ENCODE measurements around the gene EGFL7. TPM values are rescaled to one million over a fixed set of nuclear protein-coding genes. Genes with fewer than 3 reads are reported as not detected.
A peak's percentile ranks its signal among the peaks of the same experiment; 100 is the strongest.

EGFL7 gene
- total and polyA plus RNA-seq, 2 of the 8 experiments (the other 6 are each of a cell fraction or from before 2014, with no cell fraction given) = 37.8 to 53.4 TPM

GRCh38 chr9:136681945-136682699, 19.4 kb downstream of the EGFL7 start:
- no peak overlapping the region for H3K4ac ChIP-seq (replicated peaks; ENCODE audit: insufficient read length, low read depth, low read length)
- H2BK12ac ChIP-seq (ENCODE audit: low read depth, low read length) = peak overlapping the region; percentile 55; the same call in 1 of the 2 replicates
- CTCF ChIA-PET (ENCODE audit: partially characterized antibody) = interaction anchor here (0.6 to 12.8 kb wide), 13 partner anchors 8 to 155 kb away, joined by 3 to 125 read pairs (median 5); no protein-coding TSS in a partner anchor
- no peak overlapping the region for H3K23ac ChIP-seq (ENCODE audit: insufficient read length)
- no peak overlapping the region for H4K5ac ChIP-seq (ENCODE audit: insufficient read length, low read depth, low read length)
- H3K27me3 ChIP-seq (replicated peaks in 1 of 4; ENCODE audit: control insufficient read depth in 3 of 4, extremely low read depth in 1 of 4, insufficient read depth in 3 of 4, low read length in 3 of 4) = peaks cover 0 to 11% (median 5%) of the 10 kb centered on the region in 4 experiments; a peak in 3 of 7 replicates
- no peak overlapping the region for H2BK120ac ChIP-seq (replicated peaks; ENCODE audit: low read depth, low read length)
- 87% methylated on average over 20 of the region's 20 CpGs; no CpG with 5 or more reads in 1 of the 2 experiments for WGBS, 2 experiments (ENCODE audit: extremely low coverage in 1 of 2, insufficient coverage in 1 of 2, insufficient read length in 1 of 2, insufficient replicate concordance in 2 of 2, low coverage in 1 of 2, low lambda C conversion rate in 2 of 2, missing lambda C conversion rate in 1 of 2)
- no peak overlapping the region for H2BK20ac ChIP-seq (ENCODE audit: low read length)
- no peak overlapping the region for H3K14ac ChIP-seq (ENCODE audit: insufficient read length)
- peaks cover 7% of the 10 kb centered on the region; the same call in 1 of the 2 replicates for H3K23me2 ChIP-seq (ENCODE audit: low read depth, low read length)
- H3K9me3 ChIP-seq (ENCODE audit: insufficient read depth in 2 of 2, low read depth in 1 of 2, low read length in 1 of 2) = no peaks in the 10 kb centered on the region
- no peak overlapping the region for H3K27ac ChIP-seq (ENCODE audit: low read depth, low read length)
- H3K56ac ChIP-seq (replicated peaks; ENCODE audit: insufficient read length, low read depth, low read length) = no peak overlapping the region
- H3K4me3 ChIP-seq (ENCODE audit: extremely low read depth in 1 of 4, insufficient read depth in 2 of 4, low read depth in 3 of 4, low read length in 4 of 4) = no peak overlapping the region
- POLR2A ChIA-PET (ENCODE audit: partially characterized antibody) = interaction anchor here (1.3 to 3.1 kb wide), 2 partner anchors 10 to 46 kb away, joined by 3 to 15 read pairs; no protein-coding TSS in a partner anchor
- no peak overlapping the region for H4K91ac ChIP-seq (replicated peaks; ENCODE audit: insufficient read length, low read length)
- H3K79me1 ChIP-seq (ENCODE audit: low read depth, low read length) = peaks cover 6% of the 10 kb centered on the region
- H3K4me1 ChIP-seq (replicated peaks in 1 of 4; ENCODE audit: control insufficient read depth in 3 of 4, insufficient read depth in 4 of 4, low read length in 3 of 4) = peaks cover 0 to 16% (median 8%) of the 10 kb centered on the region in 4 experiments; a peak in 4 of 7 replicates
- H4K20me1 ChIP-seq (replicated peaks in 1 of 2; ENCODE audit: control insufficient read depth in 1 of 2, insufficient read depth in 2 of 2, low read length in 2 of 2) = peaks cover 2 to 10% of the 10 kb centered on the region in 2 experiments
- H2AFZ ChIP-seq (ENCODE audit: low read length) = no peak overlapping the region
- DNase-seq (ENCODE audit: low read depth in 1 of 2, low spot score in 2 of 2) = no peak
- no peak overlapping the region for H3K4me2 ChIP-seq (ENCODE audit: insufficient read depth in 1 of 2, low read depth in 2 of 2, low read length in 2 of 2)
- H3K9ac ChIP-seq (replicated peaks in 1 of 4; ENCODE audit: extremely low read depth in 1 of 4, low read depth in 3 of 4, low read length in 3 of 4) = no peak overlapping the region
- H2BK15ac ChIP-seq (ENCODE audit: low read length) = no peak overlapping the region
- H4K8ac ChIP-seq (ENCODE audit: extremely low read depth, insufficient read depth, low read length) = no peak overlapping the region
- no peak overlapping the region; the same call in 1 of the 2 replicates for H3K18ac ChIP-seq (ENCODE audit: extremely low read depth, low read length)
- FAIRE-seq = no peak
- H3K79me2 ChIP-seq (ENCODE audit: control insufficient read depth in 1 of 2, insufficient read depth in 2 of 2, low read length in 2 of 2) = no peaks in the 10 kb centered on the region
- H2BK5ac ChIP-seq (ENCODE audit: low read depth, low read length) = peak overlapping the region; percentile 60; the same call in 1 of the 2 replicates
- no peak overlapping the region; the same call in 1 of the 2 replicates for H2AK5ac ChIP-seq (ENCODE audit: low read depth, low read length)
- no peaks in the 10 kb centered on the region for H3K36me3 ChIP-seq (ENCODE audit: control insufficient read depth in 2 of 4, insufficient read depth in 4 of 4, low read length in 3 of 4)
- no peak for TF ChIP-seq JUND (IDR thresholded peaks at IDR 0.05; ENCODE audit: low read length)
